ENCODE measurements around the gene ULK4.
"Not testable (repeated sequence)": the region's sequence is repeated elsewhere in the genome, so short reads cannot be mapped to it uniquely, and the experiment has no call there.

The ULK4 gene

DNA sequence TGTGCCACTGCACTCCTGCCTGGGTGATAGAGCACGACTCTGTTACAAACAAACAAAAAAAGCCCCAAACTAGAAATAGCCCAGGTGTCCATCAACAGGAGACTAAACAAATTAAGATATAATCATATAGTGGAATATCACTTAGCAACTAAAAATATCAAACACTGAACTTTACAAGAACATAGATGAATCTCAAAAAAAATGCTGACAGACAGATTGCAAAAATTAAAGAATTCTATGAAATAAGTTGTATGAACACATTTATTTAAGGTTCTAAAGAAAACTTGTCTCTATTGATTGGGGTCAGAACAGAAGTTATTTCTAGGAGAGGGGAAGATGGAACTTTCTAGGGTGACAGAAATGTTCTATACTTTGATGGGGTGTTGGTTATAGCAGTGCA, 494.4 kb downstream of the ULK4 start:
- H3K27ac ChIP-seq: no peak overlapping the region
- no peak for DNase-seq (ENCODE audit: low read depth, low spot score)

DNA sequence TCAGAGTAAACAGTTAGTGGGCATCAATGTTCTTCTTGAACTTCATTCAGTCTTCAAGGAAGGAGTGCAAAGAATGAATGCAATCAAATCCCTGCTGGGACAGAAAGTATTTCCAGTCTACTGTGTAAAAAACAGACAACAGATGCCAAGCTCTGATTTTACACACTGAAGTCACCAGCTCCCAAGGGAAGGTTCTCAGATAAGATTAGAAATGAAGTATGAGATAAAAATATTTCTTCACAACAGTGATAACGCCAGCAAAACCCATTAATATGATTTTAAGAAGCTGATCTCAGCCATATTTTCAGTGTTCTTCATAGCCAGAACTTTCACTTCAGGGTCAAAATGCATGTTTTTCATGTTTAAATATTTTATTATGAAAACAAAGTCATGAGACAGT, 497.0 kb downstream of the ULK4 start:
- no peak for DNase-seq (ENCODE audit: low read depth, low spot score)
- no peak overlapping the region for H3K27ac ChIP-seq

DNA sequence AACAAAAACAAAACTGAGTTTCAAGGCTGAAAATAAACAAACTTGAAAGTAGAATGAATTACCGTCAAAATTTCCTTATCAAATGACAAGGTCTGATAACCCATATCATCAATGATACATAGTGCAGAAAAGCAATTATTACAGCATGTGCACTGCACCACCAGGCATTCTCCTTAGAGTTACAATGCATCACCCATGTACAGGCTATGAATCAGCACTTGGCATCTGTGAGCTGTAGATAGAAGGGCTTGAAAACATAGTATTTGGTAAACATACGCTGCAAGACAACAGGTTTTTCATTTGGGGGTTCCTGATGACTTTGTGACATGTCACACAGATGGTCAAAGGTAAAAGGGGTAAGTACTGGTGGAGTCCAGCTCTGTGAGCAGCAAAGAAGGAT, 497.5 kb downstream of the ULK4 start:
- no peak overlapping the region for H3K27ac ChIP-seq
- DNase-seq (ENCODE audit: low read depth, low spot score): no peak

- no peak overlapping the region for H3K27ac ChIP-seq
- no peak for DNase-seq (ENCODE audit: low read depth, low spot score)
Observed at GRCh38 chr3:41462103-41462691, 499.7 kb downstream of the ULK4 start.

GRCh38 chr3:41460736-41461135, 501.2 kb downstream of the ULK4 start:
- H3K27ac ChIP-seq: no peak overlapping the region
- no peak for DNase-seq (ENCODE audit: low read depth, low spot score)

GRCh38 chr3:41457176-41457575, 504.7 kb downstream of the ULK4 start:
- no peak overlapping the region for H3K27ac ChIP-seq

DNA sequence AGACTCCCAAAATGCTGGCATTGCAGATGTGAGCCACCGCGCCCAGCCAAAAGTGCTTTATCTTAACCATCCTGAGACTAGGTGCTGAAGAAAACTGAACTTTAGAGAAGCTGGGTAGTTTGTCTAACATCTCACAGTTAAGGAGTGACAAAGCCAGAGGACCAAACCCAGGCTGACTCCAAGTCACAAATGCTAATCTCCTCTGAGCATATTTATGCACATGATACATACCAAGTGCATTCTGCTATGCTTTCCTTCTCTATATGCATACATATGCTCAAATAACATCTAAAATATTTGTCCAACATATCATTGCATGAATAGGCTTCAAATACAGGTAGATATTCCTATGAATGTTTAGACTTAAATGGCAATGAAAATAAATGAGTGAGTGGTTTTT, 505.7 kb downstream of the ULK4 start:
- DNase-seq (ENCODE audit: low read depth, low spot score): no peak
- H3K27ac ChIP-seq: no peak overlapping the region

More at GRCh38 chr3:41457176-41457575, 504.7 kb downstream of the ULK4 start:
- no peak for DNase-seq (ENCODE audit: low read depth, low spot score)

DNA sequence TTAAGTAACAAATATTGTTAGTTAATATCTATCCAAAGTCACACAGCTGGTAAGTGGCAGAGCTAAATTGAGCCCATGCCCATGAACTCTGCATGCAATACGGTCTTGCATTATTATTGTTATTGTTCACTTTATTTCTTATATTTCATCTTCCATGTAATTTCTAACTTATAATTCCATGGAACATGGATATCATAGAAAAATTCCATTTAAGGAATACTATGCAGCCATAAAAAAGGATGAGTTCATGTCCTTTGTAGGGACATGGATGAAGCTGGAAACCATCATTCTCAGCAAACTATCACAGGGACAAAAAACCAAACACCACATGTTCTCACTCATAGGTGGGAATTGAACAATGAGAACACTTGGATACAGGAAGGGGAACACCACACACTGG, 508.3 kb downstream of the ULK4 start:
- not testable (repeated sequence) for H3K27ac ChIP-seq; DNase-seq (ENCODE audit: low read depth, low spot score)

- no peak for DNase-seq (ENCODE audit: low read depth, low spot score)
- H3K27ac ChIP-seq: no peak overlapping the region
Observed at GRCh38 chr3:41450416-41451231, 511.3 kb downstream of the ULK4 start.

DNA sequence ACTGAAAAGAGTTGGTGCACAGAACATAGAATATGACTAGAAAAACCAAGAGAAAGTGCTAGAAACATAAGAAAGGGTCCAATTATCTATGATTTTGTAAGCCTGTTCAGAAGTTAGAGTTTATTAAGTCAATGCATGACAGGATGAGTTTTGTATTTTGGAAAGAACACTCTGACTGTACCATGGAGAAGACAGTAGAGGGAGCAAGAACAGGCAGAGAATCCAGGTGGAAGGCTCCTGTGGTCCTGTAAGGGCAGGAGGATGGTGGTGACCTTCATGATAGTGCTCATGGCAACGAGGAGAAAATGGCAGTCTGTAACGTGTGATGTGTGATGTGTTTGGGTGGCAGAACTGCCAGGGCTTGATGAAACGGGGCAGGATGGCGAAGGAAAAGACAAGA, 513.5 kb downstream of the ULK4 start:
- no peak for DNase-seq (ENCODE audit: low read depth, low spot score)
- no peak overlapping the region for H3K27ac ChIP-seq

- DNase-seq (ENCODE audit: low read depth, low spot score): no peak
Observed at GRCh38 chr3:41447701-41448100, 514.2 kb downstream of the ULK4 start.

DNA sequence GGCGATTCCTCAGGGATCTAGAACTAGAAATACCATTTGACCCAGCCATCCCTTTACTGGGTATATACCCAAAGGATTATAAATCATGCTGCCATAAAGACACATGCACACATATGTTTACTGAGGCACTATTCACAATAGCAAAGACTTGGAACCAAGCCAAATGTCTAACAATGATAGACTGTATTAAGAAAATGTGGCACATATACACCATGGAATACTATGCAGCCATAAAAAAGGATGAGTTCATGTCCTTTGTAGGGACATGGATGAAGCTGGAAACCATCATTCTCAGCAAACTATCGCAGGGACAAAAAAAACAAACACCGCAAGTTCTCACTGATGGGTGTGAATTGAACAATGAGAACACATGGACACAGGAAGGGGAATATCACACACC, 515.6 kb downstream of the ULK4 start:
- not testable (repeated sequence) for DNase-seq (ENCODE audit: low read depth, low spot score); H3K27ac ChIP-seq

More at GRCh38 chr3:41447701-41448100, 514.2 kb downstream of the ULK4 start:
- H3K27ac ChIP-seq: no peak overlapping the region

DNA sequence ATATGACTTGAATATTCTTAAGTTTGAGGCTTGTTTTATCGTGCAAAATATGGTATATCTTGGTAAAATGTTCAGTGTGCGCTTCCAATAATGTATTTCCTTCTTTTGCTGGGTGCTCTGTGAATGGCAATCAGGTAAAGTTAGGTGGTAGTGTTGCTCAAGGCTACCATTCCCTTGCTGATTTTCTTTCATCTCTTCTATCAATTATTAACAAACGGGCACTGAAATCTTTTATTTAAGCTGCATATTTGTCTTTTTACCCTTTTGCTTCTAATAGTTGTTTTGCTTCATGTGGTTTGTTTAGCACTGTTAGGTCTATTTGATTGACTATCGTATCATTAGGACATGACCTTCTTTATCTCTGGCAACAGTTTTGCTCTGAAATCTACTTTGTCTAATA, 520.3 kb downstream of the ULK4 start:
- DNase-seq (ENCODE audit: low read depth, low spot score): no peak
- no peak overlapping the region for H3K27ac ChIP-seq

- no peak overlapping the region for H3K27ac ChIP-seq
- DNase-seq (ENCODE audit: low read depth, low spot score): no peak
Observed at GRCh38 chr3:41441139-41441538, 520.8 kb downstream of the ULK4 start.

GRCh38 chr3:41436983-41437382, 524.9 kb downstream of the ULK4 start:
- H3K27ac ChIP-seq: no peak overlapping the region
- no peak for DNase-seq (ENCODE audit: low read depth, low spot score)

DNA sequence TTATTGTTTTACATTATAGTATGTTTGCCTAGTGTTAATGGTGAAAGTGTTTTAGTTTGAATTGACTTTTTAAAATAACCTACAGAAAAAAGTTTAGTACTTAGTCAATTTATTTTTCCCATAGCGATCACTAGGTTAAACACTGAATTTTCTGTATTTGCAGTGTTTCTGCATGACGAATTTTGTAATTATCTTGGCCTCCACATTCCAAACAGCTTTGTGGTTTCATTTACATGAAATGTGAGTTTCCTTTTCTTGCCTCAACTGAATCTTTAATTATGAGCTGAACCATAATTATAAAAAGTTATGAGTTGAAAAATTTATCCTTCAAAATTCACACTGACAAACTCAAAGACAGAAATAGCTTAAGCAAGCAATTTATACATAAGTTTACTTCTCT, 527.1 kb downstream of the ULK4 start:
- no peak overlapping the region for H3K27ac ChIP-seq
- DNase-seq (ENCODE audit: low read depth, low spot score): no peak

- no peak for DNase-seq (ENCODE audit: low read depth, low spot score)
- no peak overlapping the region for H3K27ac ChIP-seq
Observed at GRCh38 chr3:41431386-41431785, 530.5 kb downstream of the ULK4 start.

DNA sequence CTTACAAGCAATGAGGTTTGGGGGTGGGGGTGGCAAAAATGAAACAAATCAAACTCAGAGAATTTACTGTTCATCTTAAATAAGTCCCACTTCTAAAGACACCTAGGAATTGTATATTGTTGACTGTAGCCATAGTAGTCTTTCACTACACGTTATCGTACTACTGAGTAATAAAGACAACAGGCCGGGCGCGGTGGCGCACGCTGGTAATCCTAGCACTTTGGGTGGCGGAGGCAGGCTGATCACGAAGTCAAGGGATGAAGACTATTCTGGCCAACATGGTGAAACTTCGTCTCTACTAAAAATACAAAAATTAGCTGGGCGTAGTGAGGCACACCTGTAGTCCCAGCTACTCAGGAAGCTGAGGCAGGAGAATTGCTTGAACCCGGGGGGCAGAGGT, 531.0 kb downstream of the ULK4 start:
- no peak overlapping the region for H3K27ac ChIP-seq
- DNase-seq (ENCODE audit: low read depth, low spot score): no peak

GRCh38 chr3:41430391-41430790, 531.5 kb downstream of the ULK4 start:
- no peak for DNase-seq (ENCODE audit: low read depth, low spot score)
- no peak overlapping the region for H3K27ac ChIP-seq

- no peak for DNase-seq (ENCODE audit: low read depth, low spot score)
- H3K27ac ChIP-seq: no peak overlapping the region
Observed at GRCh38 chr3:41426485-41426884, 535.4 kb downstream of the ULK4 start.

GRCh38 chr3:41424543-41425300, 537.2 kb downstream of the ULK4 start:
- no peak for DNase-seq (ENCODE audit: low read depth, low spot score)
- no peak overlapping the region for H3K27ac ChIP-seq

All from epithelial cell of prostate (primary cell).